Gastroesophageal sphincter (tissue), 3 donors: Measurements from ENCODE around the gene OR1K1.

Source experiments
- CTCF ChIP-seq, 4 experiments: fragments of 200-600 bp in 2 of 4; fragments of 450-650 bp in 2 of 4; sonication (generic) in 1 of 4; IDR thresholded peaks; one replicate each; pipeline ENCODE4 v1.5.1; 2017 to 2019; ENCODE audit warnings: antibody characterized with exemption in 4 of 4, mild to moderate bottlenecking in 2 of 4, moderate library complexity in 2 of 4
- POLR2AphosphoS5 ChIP-seq: sonication (generic); formaldehyde crosslinking; IDR thresholded peaks from one replicate; pipeline ENCODE4 v1.6.1; 2017; ENCODE audit warnings: antibody characterized with exemption

DNA sequence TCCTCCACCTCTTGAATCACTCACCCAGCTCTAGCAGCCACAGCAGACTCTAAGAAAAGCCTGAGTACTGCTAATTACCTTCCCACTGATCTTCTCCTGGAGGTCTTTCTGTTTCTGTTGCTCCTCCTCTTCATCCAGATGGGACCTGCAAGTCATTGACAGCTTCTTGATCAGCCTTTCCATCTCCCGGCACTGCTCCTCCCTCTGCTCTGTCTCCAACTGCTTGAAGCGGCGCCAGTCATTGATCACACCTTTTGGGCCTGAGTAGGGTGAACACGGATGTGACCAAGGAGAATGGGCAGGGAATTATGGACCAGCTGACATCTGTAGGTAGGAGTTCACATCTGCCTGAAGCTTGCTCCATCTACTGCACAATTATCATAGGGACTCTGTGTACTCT is 23.0 kb downstream of the OR1K1 start:
- no peak for TF ChIP-seq CTCF (IDR thresholded peaks at IDR 0.05)
- no peak for TF ChIP-seq POLR2AphosphoS5
